GDM1 (cell line): ENCODE results near the gene TREX2.
"Not testable (repeated sequence)": the region's sequence is repeated elsewhere in the genome, so short reads cannot be mapped to it uniquely, and the experiment has no call there.

Experiments
- DNase-seq: peaks from one replicate; lab custom pipeline; 2025; lab: John Stamatoyannopoulos, UW

Gene TREX2

GRCh38 chrX:153408221-153408721, 37.6 kb downstream of the TREX2 start:
- DNase-seq, result no peak

DNA sequence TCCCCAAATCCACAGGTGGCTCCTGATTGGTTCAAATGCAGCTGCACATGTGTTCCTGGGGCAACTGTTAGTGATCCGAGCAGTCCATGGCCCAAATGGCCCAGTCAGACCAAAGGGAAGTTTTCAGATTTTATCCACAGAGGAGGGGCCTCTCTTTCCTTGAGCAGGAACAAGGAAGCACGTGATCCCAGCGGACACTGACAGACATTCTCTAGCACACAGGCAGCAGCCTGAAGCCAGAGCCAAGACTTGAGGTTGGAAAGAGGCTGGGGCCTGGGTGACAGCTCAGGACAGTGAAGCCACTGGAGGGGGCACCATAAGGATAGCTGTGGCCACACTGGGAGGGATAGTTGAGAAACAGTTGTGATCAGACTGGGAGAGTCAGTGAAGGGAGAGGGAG, 38.1 kb downstream of the TREX2 start:
- DNase-seq, result no peak

DNA sequence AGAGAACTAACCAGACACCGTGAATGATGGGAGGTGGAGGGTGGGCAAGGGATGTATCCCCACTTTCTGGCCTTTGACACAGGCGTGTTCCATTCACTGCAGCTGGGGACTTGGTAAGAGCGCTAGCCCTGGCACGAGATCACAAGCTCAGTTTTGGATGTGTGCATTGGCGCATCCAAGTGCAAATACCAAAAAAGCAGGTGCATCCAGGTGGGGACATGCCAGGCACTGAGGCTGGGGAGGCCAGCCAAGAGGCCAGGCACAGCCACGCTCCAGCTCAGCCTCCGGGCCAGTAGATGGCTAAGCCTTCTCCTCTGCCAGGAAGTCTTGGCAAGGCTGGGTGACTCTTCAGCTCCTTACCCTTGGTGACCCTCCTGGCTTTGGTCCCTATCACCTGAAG, 39.0 kb downstream of the TREX2 start:
- DNase-seq, result no peak

GRCh38 chrX:153406011-153406410, 39.8 kb downstream of the TREX2 start:
- no peak for DNase-seq

DNA sequence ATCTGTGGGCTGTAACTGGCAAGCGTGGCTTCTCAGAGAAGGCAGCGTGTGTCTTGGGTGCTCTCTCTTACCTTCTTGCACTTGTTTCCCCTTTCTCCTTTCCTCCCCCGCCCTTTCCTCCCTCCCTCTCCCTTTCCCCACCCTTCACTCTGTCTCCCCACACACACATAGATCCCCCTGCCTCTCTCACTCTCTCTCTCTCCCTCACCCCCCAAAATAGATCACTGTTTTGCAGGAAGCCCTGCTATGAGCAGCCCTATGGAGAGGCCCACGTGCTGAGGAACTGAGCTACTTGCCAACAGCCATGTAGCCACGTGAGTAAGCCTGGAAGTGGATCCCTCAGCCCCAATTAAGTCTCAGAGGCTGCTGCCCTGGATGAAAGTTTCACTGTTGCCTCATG, 40.4 kb downstream of the TREX2 start:
- no peak for DNase-seq

DNA sequence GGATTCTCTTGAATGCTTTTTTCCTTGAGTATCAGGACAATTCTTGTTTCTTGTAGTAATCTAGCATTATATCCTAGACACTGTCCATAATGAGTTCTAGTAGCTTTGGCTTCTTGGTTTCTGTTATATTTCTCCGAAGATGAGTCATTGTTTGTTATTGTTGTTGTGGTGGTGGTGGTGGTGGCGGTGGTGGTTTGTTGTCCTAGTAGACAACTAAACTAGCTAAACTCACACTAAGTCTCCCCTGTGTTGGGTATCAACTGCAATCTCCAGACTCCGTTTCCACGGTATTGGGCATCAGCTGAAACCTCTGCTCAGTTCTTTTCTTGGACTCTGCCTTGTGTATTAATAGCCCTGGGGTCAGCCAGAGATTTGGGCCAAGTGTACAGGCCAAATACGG, 41.5 kb downstream of the TREX2 start:
- not testable (repeated sequence) for DNase-seq

DNA sequence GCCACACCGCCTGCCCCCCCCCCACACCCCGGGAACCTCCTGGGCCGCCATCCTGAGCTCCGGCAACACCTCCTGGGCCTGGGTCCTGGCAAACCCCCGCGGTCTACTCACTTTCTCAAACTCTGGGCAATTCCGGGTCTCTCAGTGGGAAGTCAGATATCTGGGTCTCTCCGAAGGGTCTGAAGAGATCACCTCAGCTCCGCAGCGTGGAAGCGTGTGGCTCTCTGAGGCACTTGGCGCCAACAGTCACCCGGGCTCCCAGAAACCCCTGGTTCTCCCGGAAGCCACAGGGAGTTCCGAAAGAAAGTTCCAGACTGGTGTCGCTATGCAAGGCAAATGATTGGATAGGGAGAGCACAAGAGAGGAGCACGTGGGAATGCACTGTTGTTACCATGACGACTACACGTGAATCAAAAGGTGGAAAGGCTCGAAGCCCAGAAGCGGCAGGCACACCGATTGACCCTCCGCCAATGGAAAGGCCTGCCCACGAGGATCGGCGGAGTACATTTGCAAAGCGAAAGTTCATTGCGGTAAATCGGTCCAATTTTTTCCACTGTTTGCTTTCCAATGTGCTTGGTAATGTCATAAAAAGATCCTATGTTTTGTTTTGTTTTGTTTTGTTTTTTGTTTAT, 44.6 kb downstream of the TREX2 start, which contains the start of gene PNMA6E:
PNMA6E (minus strand) TSS at position 218 of the 632 bp plus-strand sequence. CDS start 2,501 bp downstream, outside the sequence.
- DNase-seq, result no peak

GRCh38 chrX:153400146-153401132, 45.4 kb downstream of the TREX2 start:
- no peak for DNase-seq

- no peak for DNase-seq
Observed at GRCh38 chrX:153398275-153398960, 47.4 kb downstream of the TREX2 start.

GRCh38 chrX:153397256-153397960, 48.4 kb downstream of the TREX2 start:
- DNase-seq, result no peak

- no peak for DNase-seq
Observed at GRCh38 chrX:153396320-153397195, 49.3 kb downstream of the TREX2 start.

GRCh38 chrX:153395613-153396319, 50.1 kb downstream of the TREX2 start:
- DNase-seq, result no peak

DNA sequence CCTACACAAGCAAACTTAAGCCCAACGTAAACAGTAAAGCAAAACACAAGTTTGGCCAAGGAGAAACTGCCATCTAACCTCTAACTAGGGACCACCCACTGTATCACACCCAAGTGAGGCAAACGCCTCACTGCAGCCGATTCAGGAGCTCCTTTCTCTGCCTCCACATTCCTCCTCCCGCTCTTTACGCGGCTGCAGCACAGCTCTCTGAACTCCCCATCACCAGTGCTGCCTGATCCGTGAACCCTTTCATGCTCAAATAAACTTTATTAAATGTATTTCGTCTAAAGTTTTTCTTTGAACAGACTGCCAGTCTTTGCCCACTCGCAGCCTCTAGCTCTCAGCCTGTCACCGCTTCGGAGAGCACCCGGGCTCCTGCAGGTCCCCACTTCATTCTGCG, 51.2 kb downstream of the TREX2 start:
- DNase-seq, result no peak
